Neural progenitor cell (in vitro differentiated cells): Measurements from ENCODE around the gene IFI27L1. TPM values are rescaled to one million over a fixed set of nuclear protein-coding genes. Genes with fewer than 3 reads are reported as not detected.

Experiments used
- DNase-seq: peaks from one replicate; pipeline ENCODE4 v3.0.0-alpha.2; 2016; ENCODE audit warnings: low spot score
- H2AFZ ChIP-seq: fragments of 200-600 bp; sonication (generic); replicated peaks from 2 replicates; pipeline ENCODE4 v1.6.1; 2016; ENCODE audit warnings: antibody characterized with exemption
- H3F3A ChIP-seq: fragments of 200-600 bp; sonication (generic); 2 replicates; pipeline ENCODE4 v1.6.1; 2016; ENCODE audit warnings: antibody characterized with exemption, low read depth
- H3K27ac ChIP-seq: fragments of 200-600 bp; sonication (generic); 2 replicates; pipeline ENCODE4 v1.5.1; 2016; ENCODE audit warnings: mild to moderate bottlenecking
- H3K27me3 ChIP-seq: fragments of 200-600 bp; sonication (generic); 2 replicates; pipeline ENCODE4 v1.6.1; 2016; ENCODE audit warnings: mild to moderate bottlenecking, moderate library complexity
- H3K36me3 ChIP-seq: fragments of 200-600 bp; sonication (generic); 2 replicates; pipeline ENCODE4 v1.5.1; 2016
- H3K4me1 ChIP-seq: fragments of 200-600 bp; sonication (generic); 2 replicates; pipeline ENCODE4 v1.6.1; 2016; ENCODE audit warnings: mixed run types
- H3K4me2 ChIP-seq: fragments of 200-600 bp; sonication (generic); 2 replicates; pipeline ENCODE4 v1.6.1; 2016
- H3K4me3 ChIP-seq: fragments of 200-600 bp; sonication (generic); 2 replicates; pipeline ENCODE4 v1.5.1; 2016
- H3K79me2 ChIP-seq: fragments of 200-600 bp; sonication (generic); 2 replicates; pipeline ENCODE4 v1.6.1; 2016; ENCODE audit warnings: low read depth
- H3K9ac ChIP-seq: fragments of 200-600 bp; sonication (generic); 2 replicates; pipeline ENCODE4 v1.6.1; 2016
- H3K9me3 ChIP-seq: fragments of 200-600 bp; sonication (generic); 2 replicates; pipeline ENCODE4 v1.5.1; 2016; ENCODE audit warnings: low read depth
- H4K20me1 ChIP-seq: fragments of 200-600 bp; sonication (generic); 2 replicates; pipeline ENCODE4 v1.6.1; 2016; ENCODE audit warnings: low read depth
- H3K27ac Mint-ChIP-seq: 3 replicates; pipeline ENCODE4 v1.8.0; 2021; ENCODE audit warnings: mixed read lengths
- H3K27me3 Mint-ChIP-seq: 2 replicates; pipeline ENCODE4 v1.8.0; 2022; ENCODE audit warnings: low read depth, mild to moderate bottlenecking, inconsistent platforms, moderate library complexity, mixed read lengths; ENCODE audit not compliant: insufficient read depth
- H3K36me3 Mint-ChIP-seq: 3 replicates; pipeline ENCODE4 v1.8.0; 2021; ENCODE audit warnings: mixed read lengths
- H3K4me1 Mint-ChIP-seq: 3 replicates; pipeline ENCODE4 v1.8.0; 2021; ENCODE audit warnings: mixed read lengths
- H3K4me3 Mint-ChIP-seq: 3 replicates; pipeline ENCODE4 v1.8.0; 2021; ENCODE audit warnings: mild to moderate bottlenecking, moderate library complexity, mixed read lengths
- H3K9me3 Mint-ChIP-seq: 3 replicates; pipeline ENCODE4 v1.8.0; 2020; ENCODE audit warnings: mixed read lengths
- CTCF ChIP-seq: fragments of 200-600 bp; sonication (generic); IDR thresholded peaks from 2 replicates; pipeline ENCODE4 v1.5.1; 2017; ENCODE audit warnings: antibody characterized with exemption, mild to moderate bottlenecking
- EZH2 ChIP-seq: fragments of 200-600 bp; sonication (generic); IDR thresholded peaks from 2 replicates; pipeline ENCODE4 v1.6.1; 2017; ENCODE audit warnings: antibody characterized with exemption, mild to moderate bottlenecking, moderate library complexity
- EZH2phosphoT487 ChIP-seq: fragments of 200-600 bp; sonication (generic); IDR thresholded peaks from 2 replicates; pipeline ENCODE4 v1.6.1; 2017; ENCODE audit warnings: antibody characterized with exemption
- total RNA-seq: library from RNA; depleted of rRNA; stranded (reverse); fragments of >200 nt; gene quantifications from 2 replicates; pipeline ENCODE4 v1.2.3, GENCODE V29; 2015; ENCODE audit warnings: low replicate concordance

The IFI27L1 gene
- total RNA-seq, 1 donor from 2014 or later = 10.8 TPM

GRCh38 chr14:94111276-94112095 lies 30.4 kb downstream of the IFI27L1 start:
- peaks cover 6% of the 10 kb centered on the region for H3K27me3 Mint-ChIP-seq
- no peaks in the 10 kb centered on the region for H3K9me3 Mint-ChIP-seq
- no peak overlapping the region for H3K27ac ChIP-seq
- H3K9ac ChIP-seq = no peak overlapping the region
- H3K4me1 ChIP-seq = peaks cover 8% of the 10 kb centered on the region
- no peaks in the 10 kb centered on the region for H3K79me2 ChIP-seq
- H3K4me3 Mint-ChIP-seq = no peak overlapping the region
- no peak overlapping the region for H3K4me2 ChIP-seq
- peaks cover 23% of the 10 kb centered on the region for H3K4me1 Mint-ChIP-seq
- TF ChIP-seq CTCF = no peak
- TF ChIP-seq EZH2phosphoT487 = no peak
- no peak for TF ChIP-seq EZH2
- H2AFZ ChIP-seq = no peak overlapping the region
- DNase-seq = no peak
- peaks cover 3% of the 10 kb centered on the region for H3K36me3 Mint-ChIP-seq
- no peaks in the 10 kb centered on the region for H4K20me1 ChIP-seq
- H3K27me3 ChIP-seq = no peaks in the 10 kb centered on the region
- H3K9me3 ChIP-seq = no peaks in the 10 kb centered on the region
- no peak overlapping the region for H3K27ac Mint-ChIP-seq
- H3F3A ChIP-seq = no peaks in the 10 kb centered on the region
- no peaks in the 10 kb centered on the region for H3K36me3 ChIP-seq
- no peak overlapping the region for H3K4me3 ChIP-seq

- peaks cover 5% of the 10 kb centered on the region for H3K27me3 Mint-ChIP-seq
- Histone ChIP-seq H3K79me2 (no peaks in the 10 kb centered on the region), H2AFZ (no peak overlapping the region), H3F3A (no peaks in the 10 kb centered on the region), H3K4me1 (peaks cover 8% of the 10 kb centered on the region), H3K9ac (no peak overlapping the region), H3K36me3 (no peaks in the 10 kb centered on the region), H3K9me3 (no peaks in the 10 kb centered on the region), H3K4me2 (no peak overlapping the region), H3K27me3 (no peaks in the 10 kb centered on the region), H3K4me3 (no peak overlapping the region), H3K27ac (no peak overlapping the region), H4K20me1 (no peaks in the 10 kb centered on the region)
- TF ChIP-seq EZH2phosphoT487 = no peak
- no peak for TF ChIP-seq CTCF
- no peak for TF ChIP-seq EZH2
- H3K9me3 Mint-ChIP-seq = no peaks in the 10 kb centered on the region
- no peak for DNase-seq
- H3K27ac Mint-ChIP-seq = no peak overlapping the region
- peaks cover 23% of the 10 kb centered on the region for H3K4me1 Mint-ChIP-seq
- H3K36me3 Mint-ChIP-seq = no peaks in the 10 kb centered on the region
- H3K4me3 Mint-ChIP-seq = no peak overlapping the region
Observed at GRCh38 chr14:94112513-94113063, 31.5 kb downstream of the IFI27L1 start.

GRCh38 chr14:94113073-94113472 lies 32.0 kb downstream of the IFI27L1 start:
- peaks cover 23% of the 10 kb centered on the region for H3K4me1 Mint-ChIP-seq
- no peak for TF ChIP-seq EZH2
- no peak for TF ChIP-seq CTCF
- TF ChIP-seq EZH2phosphoT487 = no peak
- H3K36me3 ChIP-seq = no peaks in the 10 kb centered on the region
- H3F3A ChIP-seq = no peaks in the 10 kb centered on the region
- no peaks in the 10 kb centered on the region for H3K9me3 Mint-ChIP-seq
- H3K4me2 ChIP-seq = no peak overlapping the region
- H3K27ac Mint-ChIP-seq = no peak overlapping the region
- peaks cover 8% of the 10 kb centered on the region for H3K4me1 ChIP-seq
- H3K36me3 Mint-ChIP-seq = no peaks in the 10 kb centered on the region
- no peaks in the 10 kb centered on the region for H3K9me3 ChIP-seq
- peaks cover 5% of the 10 kb centered on the region for H3K27me3 Mint-ChIP-seq
- no peak overlapping the region for H3K4me3 Mint-ChIP-seq
- H3K9ac ChIP-seq = no peak overlapping the region
- H3K79me2 ChIP-seq = no peaks in the 10 kb centered on the region
- H4K20me1 ChIP-seq = no peaks in the 10 kb centered on the region
- H3K4me3 ChIP-seq = no peak overlapping the region
- no peak overlapping the region for H2AFZ ChIP-seq
- no peaks in the 10 kb centered on the region for H3K27me3 ChIP-seq
- no peak overlapping the region for H3K27ac ChIP-seq
- DNase-seq = no peak
